Karpas-422 (cell line): ENCODE results near the gene MPRIP. TPM values are rescaled to one million over a fixed set of nuclear protein-coding genes. Genes with fewer than 3 reads are reported as not detected.

Experiments
- DNase-seq: peaks from one replicate; pipeline ENCODE4 v3.0.0-alpha.2; 2015
- H2AFZ ChIP-seq: fragments of 200-600 bp; sonication (generic); 2 replicates; pipeline ENCODE4 v1.6.1; 2014; ENCODE audit warnings: antibody characterized with exemption, low read length, mixed read lengths
- H3K27ac ChIP-seq: fragments of 200-600 bp; sonication (generic); 2 replicates; pipeline ENCODE4 v1.5.1; 2014; ENCODE audit warnings: mild to moderate bottlenecking, low read length, moderate library complexity
- H3K27me3 ChIP-seq: fragments of 200-600 bp; sonication (generic); 2 replicates; pipeline ENCODE4 v1.6.1; 2014; ENCODE audit warnings: low read length, mixed read lengths
- H3K36me3 ChIP-seq: fragments of 200-600 bp; sonication (generic); 2 replicates; pipeline ENCODE4 v1.6.1; 2014; ENCODE audit warnings: low read length, mixed read lengths; ENCODE audit not compliant: insufficient read depth
- H3K4me1 ChIP-seq: fragments of 200-600 bp; sonication (generic); 2 replicates; pipeline ENCODE4 v1.6.1; 2014; ENCODE audit warnings: mild to moderate bottlenecking, low read length, mixed read lengths
- H3K4me2 ChIP-seq: fragments of 200-600 bp; sonication (generic); 2 replicates; pipeline ENCODE4 v1.6.1; 2014; ENCODE audit warnings: low read length, low read depth, mild to moderate bottlenecking; ENCODE audit not compliant: poor library complexity, severe bottlenecking
- H3K4me3 ChIP-seq: fragments of 200-600 bp; sonication (generic); 2 replicates; pipeline ENCODE4 v1.5.1; 2014; ENCODE audit warnings: mild to moderate bottlenecking, antibody characterized with exemption, low read length, mixed read lengths
- H3K79me2 ChIP-seq: fragments of 200-600 bp; sonication (generic); 2 replicates; pipeline ENCODE4 v1.6.1; 2014; ENCODE audit warnings: mild to moderate bottlenecking, low read length, mixed read lengths
- H3K9ac ChIP-seq: fragments of 200-600 bp; sonication (generic); 2 replicates; pipeline ENCODE4 v1.6.0; 2014; ENCODE audit warnings: low read length
- H3K9me2 ChIP-seq: fragments of 200-600 bp; sonication (generic), shearing (Covaris generic); replicated peaks from 2 replicates; pipeline ENCODE4 v1.6.0; 2014; ENCODE audit warnings: mild to moderate bottlenecking, low read length, moderate library complexity; ENCODE audit not compliant: insufficient read depth
- H3K9me3 ChIP-seq: fragments of 300-700, 200-600 bp; sonication (generic); 2 replicates; pipeline ENCODE4 v1.6.1; 2014; ENCODE audit warnings: low read length, mixed read lengths
- H4K20me1 ChIP-seq: fragments of 200-600 bp; sonication (generic); 2 replicates; pipeline ENCODE4 v1.6.1; 2014; ENCODE audit warnings: mild to moderate bottlenecking, antibody characterized with exemption, low read length, low read depth; ENCODE audit not compliant: insufficient read depth
- total RNA-seq: library from RNA; depleted of rRNA; stranded (reverse); fragments of >200 nt; shearing (Covaris generic); gene quantifications from 2 replicates; pipeline ENCODE4 v1.2.3, GENCODE V29; 2014; ENCODE audit warnings: low replicate concordance

The MPRIP gene
- total RNA-seq, 1 experiment from 2014 or later, result 44.1 TPM

GRCh38 chr17:17175340-17175739 is 133.1 kb downstream of the MPRIP start:
- Histone ChIP-seq H3K9me3 (no peaks in the 10 kb centered on the region), H3K27me3 (no peaks in the 10 kb centered on the region), H3K9ac (no peak overlapping the region), H3K79me2 (no peaks in the 10 kb centered on the region), H3K4me1 (no peaks in the 10 kb centered on the region), H4K20me1 (no peaks in the 10 kb centered on the region), H3K4me2 (no peak overlapping the region), H2AFZ (no peak overlapping the region), H3K9me2 (no peaks in the 10 kb centered on the region), H3K4me3 (no peak overlapping the region), H3K27ac (no peak overlapping the region), H3K36me3 (no peaks in the 10 kb centered on the region)
- no peak for DNase-seq

GRCh38 chr17:17175917-17176316 is 133.7 kb downstream of the MPRIP start:
- no peaks in the 10 kb centered on the region for H3K4me1 ChIP-seq
- H3K27ac ChIP-seq, result no peak overlapping the region

GRCh38 chr17:17176341-17176740 is 134.1 kb downstream of the MPRIP start:
- H3K9me3 ChIP-seq, result no peaks in the 10 kb centered on the region
- no peaks in the 10 kb centered on the region for H3K9me2 ChIP-seq
- H3K9ac ChIP-seq, result no peak overlapping the region
- no peak overlapping the region for H2AFZ ChIP-seq
- H3K4me2 ChIP-seq, result no peak overlapping the region
- DNase-seq, result no peak
- no peaks in the 10 kb centered on the region for H3K79me2 ChIP-seq
- H3K27ac ChIP-seq, result no peak overlapping the region
- H3K4me3 ChIP-seq, result no peak overlapping the region
- H4K20me1 ChIP-seq, result no peaks in the 10 kb centered on the region
- no peaks in the 10 kb centered on the region for H3K27me3 ChIP-seq
- no peaks in the 10 kb centered on the region for H3K36me3 ChIP-seq
- no peaks in the 10 kb centered on the region for H3K4me1 ChIP-seq

More at GRCh38 chr17:17175917-17176316, 133.7 kb downstream of the MPRIP start:
- Histone ChIP-seq H3K4me3 (no peak overlapping the region), H3K4me2 (no peak overlapping the region), H3K27me3 (no peaks in the 10 kb centered on the region), H3K9me2 (no peaks in the 10 kb centered on the region), H3K9ac (no peak overlapping the region), H3K79me2 (no peaks in the 10 kb centered on the region), H4K20me1 (no peaks in the 10 kb centered on the region), H3K9me3 (no peaks in the 10 kb centered on the region), H2AFZ (no peak overlapping the region), H3K36me3 (no peaks in the 10 kb centered on the region)
- DNase-seq, result no peak

DNA sequence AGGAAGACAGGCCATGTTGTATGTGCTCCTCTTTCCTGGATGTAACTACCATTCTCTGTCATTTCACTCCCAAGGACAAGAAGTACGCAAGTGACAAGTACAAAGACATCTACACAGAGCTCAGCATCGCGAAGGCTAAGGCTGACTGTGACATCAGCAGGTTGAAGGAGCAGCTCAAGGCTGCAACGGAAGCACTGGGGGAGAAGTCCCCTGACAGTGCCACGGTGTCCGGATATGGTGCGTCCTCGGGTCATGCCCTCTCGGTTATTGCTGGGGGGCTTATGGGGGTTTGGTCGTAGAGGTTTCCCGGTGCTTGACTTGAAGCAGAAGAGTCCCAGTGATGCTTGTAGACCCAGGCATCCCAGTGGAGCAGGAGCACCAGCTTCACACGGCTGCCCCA is 134.9 kb downstream of the MPRIP start:
- no peaks in the 10 kb centered on the region for H3K4me1 ChIP-seq
- H3K36me3 ChIP-seq, result no peaks in the 10 kb centered on the region
- no peak overlapping the region for H3K4me2 ChIP-seq

GRCh38 chr17:17179371-17179827 is 137.1 kb downstream of the MPRIP start:
- H3K79me2 ChIP-seq, result no peaks in the 10 kb centered on the region
- no peak overlapping the region for H3K9ac ChIP-seq
- no peak overlapping the region for H3K4me2 ChIP-seq
- H4K20me1 ChIP-seq, result no peaks in the 10 kb centered on the region
- H3K4me3 ChIP-seq, result no peak overlapping the region
- no peaks in the 10 kb centered on the region for H3K9me3 ChIP-seq
- no peaks in the 10 kb centered on the region for H3K36me3 ChIP-seq
- no peak for DNase-seq
- H3K27ac ChIP-seq, result no peak overlapping the region
- no peak overlapping the region for H2AFZ ChIP-seq
- no peaks in the 10 kb centered on the region for H3K9me2 ChIP-seq
- no peaks in the 10 kb centered on the region for H3K27me3 ChIP-seq
- no peaks in the 10 kb centered on the region for H3K4me1 ChIP-seq

More for the DNA sequence above, 134.9 kb downstream of the MPRIP start:
- Histone ChIP-seq H3K9me2 (no peaks in the 10 kb centered on the region), H3K4me3 (no peak overlapping the region), H4K20me1 (no peaks in the 10 kb centered on the region), H3K27ac (no peak overlapping the region), H3K27me3 (no peaks in the 10 kb centered on the region), H3K9ac (no peak overlapping the region), H3K9me3 (no peaks in the 10 kb centered on the region), H3K79me2 (no peaks in the 10 kb centered on the region), H2AFZ (no peak overlapping the region)
- DNase-seq, result no peak

- Histone ChIP-seq H3K9ac (no peak overlapping the region), H3K27ac (no peak overlapping the region), H2AFZ (no peak overlapping the region), H3K9me2 (no peaks in the 10 kb centered on the region), H3K4me2 (no peak overlapping the region), H3K79me2 (no peaks in the 10 kb centered on the region), H3K4me3 (no peak overlapping the region), H3K4me1 (no peaks in the 10 kb centered on the region), H3K9me3 (no peaks in the 10 kb centered on the region), H3K27me3 (no peaks in the 10 kb centered on the region), H4K20me1 (no peaks in the 10 kb centered on the region), H3K36me3 (no peaks in the 10 kb centered on the region)
- DNase-seq, result no peak
Measured at GRCh38 chr17:17180141-17180603, 137.9 kb downstream of the MPRIP start.

DNA sequence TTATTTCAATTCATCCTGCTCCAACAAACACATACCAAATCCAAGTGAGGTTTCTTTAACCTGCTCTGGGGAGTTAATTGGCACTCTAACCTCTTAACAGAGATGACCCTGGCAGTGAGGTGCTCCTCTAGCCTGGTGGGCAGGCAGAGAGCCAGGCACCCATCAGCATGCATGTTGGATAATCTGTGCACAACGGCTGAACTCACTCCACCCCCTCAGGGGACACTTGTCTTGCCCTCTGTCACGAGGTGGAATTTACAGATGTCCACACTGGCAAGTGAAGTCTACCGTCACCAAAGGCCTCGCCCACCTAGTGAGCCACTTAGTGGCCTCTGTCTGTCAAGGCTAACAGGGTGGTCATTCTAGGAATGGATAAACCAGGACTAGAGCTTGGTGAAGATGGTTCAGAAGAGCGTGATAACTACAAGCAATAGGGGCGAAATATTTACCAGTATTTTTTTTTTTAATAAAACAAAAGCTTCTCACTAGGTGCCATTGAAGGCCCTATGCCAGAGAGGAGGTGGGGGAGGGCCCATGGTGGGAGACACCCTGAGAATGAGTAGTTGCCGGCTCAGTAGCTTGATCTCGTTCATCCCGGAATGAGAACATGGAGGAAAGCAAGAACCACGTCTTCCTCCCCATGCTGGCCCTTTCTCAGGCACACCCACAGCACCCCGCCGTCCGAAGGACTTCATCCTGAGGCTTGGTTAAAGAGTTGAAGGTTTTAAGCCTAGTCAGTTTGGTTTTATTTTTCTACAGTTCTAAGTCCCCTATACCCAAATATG is 138.7 kb downstream of the MPRIP start:
- no peaks in the 10 kb centered on the region for H3K36me3 ChIP-seq
- H3K9me2 ChIP-seq, result no peaks in the 10 kb centered on the region
- no peak overlapping the region for H3K4me3 ChIP-seq
- no peak for DNase-seq
- no peaks in the 10 kb centered on the region for H4K20me1 ChIP-seq
- no peak overlapping the region for H3K9ac ChIP-seq
- no peak overlapping the region for H2AFZ ChIP-seq
- H3K27ac ChIP-seq, result no peak overlapping the region
- no peaks in the 10 kb centered on the region for H3K4me1 ChIP-seq
- H3K9me3 ChIP-seq, result no peaks in the 10 kb centered on the region
- no peaks in the 10 kb centered on the region for H3K27me3 ChIP-seq
- no peaks in the 10 kb centered on the region for H3K79me2 ChIP-seq
- no peak overlapping the region for H3K4me2 ChIP-seq

DNA sequence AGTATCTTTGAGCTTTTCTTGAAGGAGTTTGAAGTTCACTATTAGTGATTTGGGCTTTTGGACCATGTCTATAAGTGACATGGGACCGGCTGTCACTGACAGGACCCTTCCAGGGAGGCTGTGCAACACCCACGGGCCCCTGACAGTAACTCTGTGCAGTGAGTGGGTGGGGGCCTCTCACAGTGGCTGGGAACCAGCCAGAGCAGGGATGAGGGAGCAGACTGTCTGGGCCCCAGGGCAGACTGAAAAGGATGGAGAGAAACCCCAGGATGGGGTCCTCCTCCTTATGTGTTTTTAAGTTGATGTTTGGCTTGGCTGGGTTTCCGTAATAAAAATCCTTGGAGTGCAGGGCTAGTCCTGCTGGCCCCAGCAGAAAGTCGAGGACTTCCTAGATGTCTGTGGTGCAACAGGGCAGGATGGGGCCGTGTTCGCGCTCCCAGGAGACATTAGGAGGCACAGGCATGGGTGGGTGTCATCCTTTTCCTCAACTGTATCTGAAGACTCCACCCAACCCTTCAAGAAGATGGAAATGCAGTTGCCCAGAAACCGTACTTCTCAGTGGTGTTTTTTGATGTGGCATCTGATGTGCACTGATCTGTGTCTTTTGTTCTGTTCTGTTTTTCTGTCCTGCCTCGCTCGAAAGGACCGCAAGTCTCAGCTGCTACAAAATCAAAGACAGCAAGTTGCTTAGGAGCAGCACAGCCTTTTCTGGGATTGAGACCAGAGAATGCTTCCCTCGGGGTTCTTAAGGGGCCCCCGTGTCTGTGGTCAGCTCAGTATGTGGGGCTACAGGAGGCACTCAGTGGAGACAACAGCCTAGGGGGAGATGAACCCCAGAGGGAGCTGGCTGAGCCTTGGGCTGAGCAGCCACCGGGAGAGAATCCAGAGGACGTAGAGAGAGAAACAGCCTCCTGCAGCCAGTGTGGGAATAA is 139.7 kb downstream of the MPRIP start:
- no peak overlapping the region for H3K4me3 ChIP-seq
- H2AFZ ChIP-seq, result no peak overlapping the region
- H3K9ac ChIP-seq, result no peak overlapping the region
- H3K27ac ChIP-seq, result no peak overlapping the region
- no peaks in the 10 kb centered on the region for H3K27me3 ChIP-seq
- no peaks in the 10 kb centered on the region for H3K36me3 ChIP-seq
- no peaks in the 10 kb centered on the region for H3K9me3 ChIP-seq
- DNase-seq, result no peak
- H3K79me2 ChIP-seq, result no peaks in the 10 kb centered on the region
- H3K4me2 ChIP-seq, result no peak overlapping the region
- H4K20me1 ChIP-seq, result no peaks in the 10 kb centered on the region
- no peaks in the 10 kb centered on the region for H3K4me1 ChIP-seq
- H3K9me2 ChIP-seq, result no peaks in the 10 kb centered on the region
